Stimulated activated CD4-positive, alpha-beta T cell treated with anti-CD3 and anti-CD28 coated beads, TNF-alpha, amount 100 ng/mL, for 1 hour (primary cell): ENCODE measurements around the gene MEIS3.

ENCODE experiments used
- DNase-seq, 3 donors: peaks; one replicate each; pipeline ENCODE4 v3.0.0-alpha.2; 2020; ENCODE audit warnings: low read depth in 3 of 3, low spot score in 1 of 3

The MEIS3 gene

GRCh38 chr19:47435883-47436417 is 16.6 kb upstream of the MEIS3 start:
- no peak for DNase-seq

- DNase-seq = no peak
These were observed 15.9 kb upstream of the MEIS3 start for GRCh38 chr19:47435196-47435595.

- no peak for DNase-seq
These were observed 14.8 kb upstream of the MEIS3 start for GRCh38 chr19:47434088-47434487.

GRCh38 chr19:47433121-47433520 is 13.8 kb upstream of the MEIS3 start:
- no peak for DNase-seq

GRCh38 chr19:47432499-47432898 is 13.2 kb upstream of the MEIS3 start:
- DNase-seq = no peak

GRCh38 chr19:47432091-47432490 is 12.8 kb upstream of the MEIS3 start:
- DNase-seq = no peak

GRCh38 chr19:47430041-47430802 is 10.9 kb upstream of the MEIS3 start:
- DNase-seq = no peak

- DNase-seq = no peak
These were observed 9.9 kb upstream of the MEIS3 start for GRCh38 chr19:47429140-47429793.

- DNase-seq = peak; percentile 40 to 59 (median 55)
These were observed 9.0 kb upstream of the MEIS3 start for GRCh38 chr19:47428177-47428894.

GRCh38 chr19:47427241-47428176 is 8.2 kb upstream of the MEIS3 start:
- DNase-seq = peak in 2 of 3 donors; percentile 41 to 59

GRCh38 chr19:47423203-47423882 is 4.0 kb upstream of the MEIS3 start:
- no peak for DNase-seq

GRCh38 chr19:47422417-47423163 is 3.3 kb upstream of the MEIS3 start:
- DNase-seq = no peak

- no peak for DNase-seq
These were observed 2.6 kb upstream of the MEIS3 start for GRCh38 chr19:47421844-47422395.

- DNase-seq = no peak
These were observed 2.0 kb upstream of the MEIS3 start for GRCh38 chr19:47421244-47421786.

GRCh38 chr19:47419789-47420188 is 462 bp upstream of the MEIS3 start:
- no peak for DNase-seq

GRCh38 chr19:47418692-47419029 is 666 bp downstream of the MEIS3 start:
- no peak for DNase-seq

GRCh38 chr19:47417746-47418691 is 1.3 kb downstream of the MEIS3 start:
- DNase-seq = no peak
